Liver (tissue), 9 donors: Measurements from ENCODE around the gene FAAP100. TPM values are rescaled to one million over a fixed set of nuclear protein-coding genes. Genes with fewer than 3 reads are reported as not detected.

Experiments
- DNase-seq: peaks from one replicate; pipeline ENCODE4 v3.0.0-alpha.2; 2017; ENCODE audit warnings: low spot score
- H3K27ac ChIP-seq, 2 donors: one replicate each; pipeline ENCODE4 v1.7.0; 2013; ENCODE audit warnings: inconsistent platforms in 2 of 2, low read length in 2 of 2, control low read depth in 1 of 2, low read depth in 1 of 2, mild to moderate bottlenecking in 1 of 2
- H3K27me3 ChIP-seq, 4 donors: one replicate each; pipeline versions ENCODE4 v1.6.1 to v1.7.0; 2013; ENCODE audit warnings: low read length in 3 of 4, inconsistent platforms in 1 of 4, mild to moderate bottlenecking in 1 of 4, moderate library complexity in 1 of 4; ENCODE audit not compliant: control insufficient read depth in 4 of 4, insufficient read depth in 4 of 4
- H3K36me3 ChIP-seq, 4 donors: one replicate each; pipeline versions ENCODE4 v1.6.1 to v1.7.0; 2013; ENCODE audit warnings: low read length in 3 of 4, mild to moderate bottlenecking in 3 of 4, low read depth in 1 of 4, moderate library complexity in 1 of 4; ENCODE audit not compliant: control insufficient read depth in 4 of 4, insufficient read depth in 3 of 4
- H3K4me1 ChIP-seq, 4 donors: one replicate each; pipeline versions ENCODE4 v1.6.1 to v1.7.0; 2013; ENCODE audit warnings: low read length in 3 of 4, mild to moderate bottlenecking in 3 of 4, moderate library complexity in 1 of 4; ENCODE audit not compliant: control insufficient read depth in 4 of 4, insufficient read depth in 4 of 4
- H3K4me3 ChIP-seq, 3 donors: one replicate each; pipeline versions ENCODE4 v1.6.1 to v1.7.0; 2013; ENCODE audit warnings: low read length in 3 of 3, control low read depth in 1 of 3, low read depth in 1 of 3, mild to moderate bottlenecking in 1 of 3
- H3K9ac ChIP-seq, 2 donors: one replicate each; pipeline ENCODE4 v1.7.0; 2013; ENCODE audit warnings: low read length in 2 of 2, mild to moderate bottlenecking in 2 of 2, moderate library complexity in 2 of 2, control low read depth in 1 of 2, low read depth in 1 of 2
- H3K9me3 ChIP-seq, 4 donors: one replicate each; pipeline versions ENCODE4 v1.6.1 to v1.7.0; 2013; ENCODE audit warnings: low read length in 3 of 4; ENCODE audit not compliant: control insufficient read depth in 4 of 4
- FOXA1 ChIP-seq: IDR thresholded peaks from 2 replicates; pipeline ENCODE4 v1.6.1; 2016; ENCODE audit warnings: antibody characterized with exemption
- FOXA2 ChIP-seq: IDR thresholded peaks from 2 replicates; pipeline ENCODE4 v1.6.1; 2016; ENCODE audit warnings: antibody characterized with exemption
- GABPA ChIP-seq, 2 donors: IDR thresholded peaks in 1 of 2; conservative IDR thresholded peaks in 1 of 2; 2 replicates each; pipeline ENCODE4 v1.6.1; 2016; ENCODE audit warnings: antibody characterized with exemption in 2 of 2, mild to moderate bottlenecking in 1 of 2, moderate library complexity in 1 of 2
- HNF4G ChIP-seq: IDR thresholded peaks from 2 replicates; pipeline ENCODE4 v1.6.1; 2016; ENCODE audit warnings: antibody characterized with exemption
- MAX ChIP-seq: IDR thresholded peaks from 2 replicates; pipeline ENCODE4 v1.6.1; 2016; ENCODE audit warnings: antibody characterized with exemption
- NR2F2 ChIP-seq: IDR thresholded peaks from 2 replicates; pipeline ENCODE4 v1.6.1; 2016; ENCODE audit warnings: antibody characterized with exemption
- RAD21 ChIP-seq, 2 donors: IDR thresholded peaks; 2 replicates each; pipeline ENCODE4 v1.6.1; 2016; ENCODE audit warnings: antibody characterized with exemption in 2 of 2, mild to moderate bottlenecking in 2 of 2
- REST ChIP-seq: IDR thresholded peaks from 2 replicates; pipeline ENCODE4 v1.6.1; 2016; ENCODE audit warnings: antibody characterized with exemption, mild to moderate bottlenecking
- RXRA ChIP-seq, 2 donors: IDR thresholded peaks; 2 replicates each; pipeline ENCODE4 v1.6.1; 2017 to 2018; ENCODE audit warnings: antibody characterized with exemption in 2 of 2, mild to moderate bottlenecking in 1 of 2
- YY1 ChIP-seq: IDR thresholded peaks from 2 replicates; pipeline ENCODE4 v1.6.1; 2016; ENCODE audit warnings: antibody characterized with exemption, mild to moderate bottlenecking
- ZBTB33 ChIP-seq: IDR thresholded peaks from 2 replicates; pipeline ENCODE4 v1.6.1; 2016; ENCODE audit warnings: antibody characterized with exemption
- WGBS: extraction: QIAGEN DNeasy Blood & Tissue Kit; methylation state at CpG from one replicate; pipeline ENCODE4 v1.1.7; 2013; 5-methylcytosine and 5-hydroxymethylcytosine counted together
- polyA plus RNA-seq, 2 donors: library from polyadenylated mRNA; stranded (reverse) in 1 of 2; unstranded in 1 of 2; fragments of 200-250 nt in 1 of 2; fragments of >200 nt in 1 of 2; fragmentation: Nextera tagmentation in 1 of 2; extraction: Ambion mirVana in 1 of 2; gene quantifications; one replicate each; pipeline versions ENCODE4 v1.2.1 to v1.2.3, GENCODE V29; 2013 to 2015
- total RNA-seq, 2 donors: library from RNA; depleted of rRNA; stranded (reverse); fragments of >200 nt; gene quantifications; one replicate each; pipeline ENCODE4 v1.2.3, GENCODE V29; 2014
- donor health status: healthy.
- donor health status: healthy.
- donor health status: healthy.
- donor health status: healthy.
- donor health status: healthy.

FAAP100 gene
- total and polyA plus RNA-seq, 4 donors = 8.1 to 14.7 (median 9.7) TPM

GRCh38 chr17:81535007-81535328 is 17.2 kb downstream of the FAAP100 start:
- H3K9me3 ChIP-seq = no peaks in the 10 kb centered on the region
- TF ChIP-seq FOXA1 = no peak
- H3K4me3 ChIP-seq = no peak overlapping the region
- 80% methylated on average over 5 of the region's 5 CpGs for WGBS
- H3K36me3 ChIP-seq = peaks cover 0 to 6% (median 2%) of the 10 kb centered on the region in 4 donors
- no peak overlapping the region for H3K27ac ChIP-seq
- no peak for DNase-seq
- H3K4me1 ChIP-seq = peaks cover 0 to 6% (median 3%) of the 10 kb centered on the region in 4 donors
- H3K27me3 ChIP-seq = peaks cover 0 to 4% (median 0%) of the 10 kb centered on the region in 4 donors
- no peak overlapping the region for H3K9ac ChIP-seq

- peaks cover 0 to 4% (median 0%) of the 10 kb centered on the region in 4 donors for H3K27me3 ChIP-seq
- no peak for DNase-seq
- H3K4me3 ChIP-seq = no peak overlapping the region
- H3K27ac ChIP-seq = no peak overlapping the region
- peaks cover 0 to 6% (median 3%) of the 10 kb centered on the region in 4 donors for H3K4me1 ChIP-seq
- no peak overlapping the region for H3K9ac ChIP-seq
- H3K36me3 ChIP-seq = peaks cover 0 to under 1% (median 0%) of the 10 kb centered on the region in 4 donors
- 60% methylated on average over 6 of the region's 6 CpGs for WGBS
- no peaks in the 10 kb centered on the region for H3K9me3 ChIP-seq
- TF ChIP-seq ZBTB33 (no peak), REST (no peak), FOXA2 (no peak), HNF4G (no peak), FOXA1 (no peak), GABPA (IDR thresholded peaks at IDR 0.05 in 1 of 2, conservative IDR thresholded peaks at IDR 0.05 in 1 of 2) (no peak), NR2F2 (no peak), RXRA (IDR thresholded peaks at IDR 0.05) (no peak), MAX (no peak), RAD21 (IDR thresholded peaks at IDR 0.05) (no peak), YY1 (no peak)
Measured at GRCh38 chr17:81534157-81535006, 17.8 kb downstream of the FAAP100 start.
